ENCODE measurements around the gene PDPK1.

DNA sequence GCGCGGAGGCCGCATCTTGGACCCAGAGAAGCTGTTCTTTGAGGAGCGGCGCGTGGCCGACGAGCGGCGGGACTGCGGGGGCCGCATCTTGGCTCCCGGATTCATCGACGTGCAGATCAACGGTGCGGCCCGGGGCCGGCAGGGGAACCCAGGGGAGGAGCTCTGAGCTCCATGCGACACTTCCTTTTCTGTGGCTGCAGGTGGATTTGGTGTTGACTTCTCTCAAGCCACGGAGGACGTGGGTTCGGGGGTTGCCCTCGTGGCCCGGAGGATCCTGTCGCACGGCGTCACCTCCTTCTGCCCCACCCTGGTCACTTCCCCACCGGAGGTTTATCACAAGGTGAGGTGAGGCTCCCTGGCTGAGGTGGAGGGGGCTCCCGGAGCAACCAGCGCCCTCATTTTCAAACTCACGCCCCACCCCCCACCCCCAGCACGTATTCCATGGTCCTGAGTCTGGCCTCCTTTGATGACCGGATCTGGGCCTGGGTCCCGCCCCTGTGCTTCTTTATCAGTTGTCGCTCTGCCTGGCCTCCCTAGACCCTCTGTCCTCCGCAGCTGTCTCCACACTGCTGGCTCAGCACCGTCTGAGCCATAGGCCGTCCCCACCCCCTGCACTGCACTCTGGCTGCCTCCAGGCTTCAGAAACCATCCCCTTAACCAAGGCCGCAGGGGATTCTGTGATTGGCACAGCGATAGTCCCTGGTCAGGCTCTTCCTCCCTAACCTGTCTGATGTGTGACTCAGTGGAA is 16.9 kb upstream of the PDPK1 start:
- TF ChIP-seq, protein P1, sequence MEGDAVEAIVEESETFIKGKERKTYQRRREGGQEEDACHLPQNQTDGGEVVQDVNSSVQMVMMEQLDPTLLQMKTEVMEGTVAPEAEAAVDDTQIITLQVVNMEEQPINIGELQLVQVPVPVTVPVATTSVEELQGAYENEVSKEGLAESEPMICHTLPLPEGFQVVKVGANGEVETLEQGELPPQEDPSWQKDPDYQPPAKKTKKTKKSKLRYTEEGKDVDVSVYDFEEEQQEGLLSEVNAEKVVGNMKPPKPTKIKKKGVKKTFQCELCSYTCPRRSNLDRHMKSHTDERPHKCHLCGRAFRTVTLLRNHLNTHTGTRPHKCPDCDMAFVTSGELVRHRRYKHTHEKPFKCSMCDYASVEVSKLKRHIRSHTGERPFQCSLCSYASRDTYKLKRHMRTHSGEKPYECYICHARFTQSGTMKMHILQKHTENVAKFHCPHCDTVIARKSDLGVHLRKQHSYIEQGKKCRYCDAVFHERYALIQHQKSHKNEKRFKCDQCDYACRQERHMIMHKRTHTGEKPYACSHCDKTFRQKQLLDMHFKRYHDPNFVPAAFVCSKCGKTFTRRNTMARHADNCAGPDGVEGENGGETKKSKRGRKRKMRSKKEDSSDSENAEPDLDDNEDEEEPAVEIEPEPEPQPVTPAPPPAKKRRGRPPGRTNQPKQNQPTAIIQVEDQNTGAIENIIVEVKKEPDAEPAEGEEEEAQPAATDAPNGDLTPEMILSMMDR (IDR thresholded peaks at IDR 0.05; ENCODE audit: low read depth, low read length) = no peak
- TF ChIP-seq POLR2A (IDR thresholded peaks at IDR 0.05; ENCODE audit: extremely low read depth, insufficient read length) = no peak

Measured in NB4 (cell line).